ENCODE measurements around the gene PXT1. TPM values are rescaled to one million over a fixed set of nuclear protein-coding genes. Genes with fewer than 3 reads are reported as not detected.
"Not testable (repeated sequence)": the region's sequence is repeated elsewhere in the genome, so short reads cannot be mapped to it uniquely, and the experiment has no call there.

PXT1 gene
- polyA plus RNA-seq, 1 donor (not counting 4 experiments of a cell fraction or from before 2014, with no cell fraction given) = 0.08 TPM

DNA sequence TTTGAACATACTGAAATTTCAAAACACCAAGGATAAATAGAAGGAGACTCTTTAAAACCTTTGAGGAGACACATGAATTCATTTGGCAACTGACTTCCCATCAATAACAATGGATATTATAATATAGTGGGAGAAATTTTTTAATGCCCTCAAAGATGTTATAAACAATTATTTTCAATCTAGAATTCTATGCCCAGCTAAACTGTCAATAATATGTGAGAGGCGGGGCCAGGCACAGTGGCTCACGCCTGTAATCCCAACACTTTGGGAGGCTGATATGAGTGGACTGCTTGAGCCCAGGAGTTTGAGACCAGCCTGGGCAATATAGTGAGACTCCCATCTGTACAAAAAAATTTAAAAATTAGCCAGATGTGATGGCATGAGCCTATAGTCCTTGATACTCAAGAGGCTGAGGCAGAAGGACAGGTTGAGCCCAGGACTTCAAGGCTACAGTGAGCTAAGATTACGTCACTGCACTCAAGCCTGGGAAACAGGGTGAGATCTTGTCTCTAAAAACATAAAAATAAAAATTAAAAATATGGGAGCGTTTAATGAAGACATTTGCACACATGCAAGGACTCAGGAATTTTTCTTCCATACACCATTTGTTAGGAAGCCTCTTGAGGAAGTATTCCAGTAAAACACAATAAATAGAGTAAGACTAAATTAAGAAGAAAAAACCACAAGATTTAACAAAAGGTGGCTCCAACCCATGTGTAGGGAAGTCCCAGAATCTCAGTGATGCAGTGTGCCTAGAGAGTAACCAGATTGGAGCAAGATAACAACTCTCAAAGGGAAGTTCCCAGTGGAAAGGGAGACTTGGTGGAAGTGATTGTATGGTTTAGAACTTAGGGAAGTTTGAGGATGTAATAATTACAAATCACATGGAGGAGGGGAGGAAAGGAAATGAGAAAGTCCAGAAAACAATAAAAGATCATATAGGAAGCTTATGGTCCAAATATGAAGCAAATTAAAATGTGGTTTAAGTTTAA lies 28.9 kb downstream of the PXT1 start:
- H3K4me1 ChIP-seq (ENCODE audit: control insufficient read depth, extremely low read depth, insufficient read depth, low read length) = peaks cover 6% of the 10 kb centered on the region
- H2AFZ ChIP-seq (ENCODE audit: control insufficient read depth, low read length) = no peak overlapping the region
- no peak overlapping the region for H3K4me2 ChIP-seq (ENCODE audit: control insufficient read depth, extremely low read depth, insufficient read depth, low read depth, low read length)
- H3K4me3 ChIP-seq (ENCODE audit: control insufficient read depth in 2 of 3, extremely low read depth in 1 of 3, insufficient read depth in 2 of 3, low read depth in 1 of 3, low read length in 3 of 3) = no peak overlapping the region
- no peaks in the 10 kb centered on the region for H3K9me3 ChIP-seq (ENCODE audit: control insufficient read depth, low read depth, low read length)
- dilution Hi-C loops (cut with MboI; ENCODE audit: extremely low pct_ligation_motif_present, low sequenced_read_pairs) = no loop called here
- FAIRE-seq = no peak
- no peaks in the 10 kb centered on the region for H4K20me1 ChIP-seq (ENCODE audit: control insufficient read depth, extremely low read depth, insufficient read depth, low read length)
- H3K9me1 ChIP-seq (ENCODE audit: control insufficient read depth, extremely low read depth, insufficient read depth, low read length) = no peaks in the 10 kb centered on the region
- no peak overlapping the region for H3K27ac ChIP-seq (ENCODE audit: control insufficient read depth, insufficient read depth, low read length)
- no peaks in the 10 kb centered on the region for H3K79me2 ChIP-seq (ENCODE audit: control insufficient read depth, insufficient read depth, low read length)
- H3K9ac ChIP-seq (ENCODE audit: control insufficient read depth, extremely low read depth, insufficient read depth, low read length) = no peak overlapping the region
- TF ChIP-seq EZH2 (IDR thresholded peaks at IDR 0.05; ENCODE audit: low read length) (no peak), CTCF (optimal IDR thresholded peaks at IDR 0.05 in 1 of 3, IDR thresholded peaks at IDR 0.05 in 1 of 3, conservative IDR thresholded peaks at IDR 0.05 in 1 of 3; ENCODE audit: extremely low read depth in 1 of 3, insufficient read depth in 2 of 3, low read length in 3 of 3) (no peak)
- DNase-seq (ENCODE audit: low read depth, low spot score) = no peak
- no peaks in the 10 kb centered on the region for H3K27me3 ChIP-seq (ENCODE audit: control insufficient read depth, extremely low read depth, insufficient read depth, low read length)
- no peaks in the 10 kb centered on the region for H3K36me3 ChIP-seq (ENCODE audit: control insufficient read depth in 2 of 2, extremely low read depth in 1 of 2, insufficient read depth in 2 of 2, low read length in 2 of 2)

GRCh38 chr6:36409718-36410117 lies 32.9 kb downstream of the PXT1 start:
- H4K20me1 ChIP-seq (ENCODE audit: control insufficient read depth, extremely low read depth, insufficient read depth, low read length); DNase-seq (ENCODE audit: low read depth, low spot score); H3K4me2 ChIP-seq (ENCODE audit: control insufficient read depth, extremely low read depth, insufficient read depth, low read depth, low read length); H3K4me3 ChIP-seq (ENCODE audit: control insufficient read depth in 2 of 3, extremely low read depth in 1 of 3, insufficient read depth in 2 of 3, low read depth in 1 of 3, low read length in 3 of 3); H3K27me3 ChIP-seq (ENCODE audit: control insufficient read depth, extremely low read depth, insufficient read depth, low read length); H3K79me2 ChIP-seq (ENCODE audit: control insufficient read depth, insufficient read depth, low read length); dilution Hi-C loops (cut with MboI; ENCODE audit: extremely low pct_ligation_motif_present, low sequenced_read_pairs); H3K9ac ChIP-seq (ENCODE audit: control insufficient read depth, extremely low read depth, insufficient read depth, low read length); H3K36me3 ChIP-seq (ENCODE audit: control insufficient read depth in 2 of 2, extremely low read depth in 1 of 2, insufficient read depth in 2 of 2, low read length in 2 of 2); H3K9me1 ChIP-seq (ENCODE audit: control insufficient read depth, extremely low read depth, insufficient read depth, low read length); H3K9me3 ChIP-seq (ENCODE audit: control insufficient read depth, low read depth, low read length); H3K27ac ChIP-seq (ENCODE audit: control insufficient read depth, insufficient read depth, low read length); H3K4me1 ChIP-seq (ENCODE audit: control insufficient read depth, extremely low read depth, insufficient read depth, low read length); H2AFZ ChIP-seq (ENCODE audit: control insufficient read depth, low read length); FAIRE-seq: not testable (repeated sequence)

Measured in keratinocyte (primary cell).